Measurements from ENCODE around the gene WDR73. TPM values are rescaled to one million over a fixed set of nuclear protein-coding genes. Genes with fewer than 3 reads are reported as not detected.
A peak's percentile ranks its signal among the peaks of the same experiment; 100 is the strongest.

The WDR73 gene
- total RNA-seq: 100 to 1,000 TPM in 1 of 6 donors, 10 to 100 TPM in 5; 21.5 to 138 (median 35.8) TPM

DNA sequence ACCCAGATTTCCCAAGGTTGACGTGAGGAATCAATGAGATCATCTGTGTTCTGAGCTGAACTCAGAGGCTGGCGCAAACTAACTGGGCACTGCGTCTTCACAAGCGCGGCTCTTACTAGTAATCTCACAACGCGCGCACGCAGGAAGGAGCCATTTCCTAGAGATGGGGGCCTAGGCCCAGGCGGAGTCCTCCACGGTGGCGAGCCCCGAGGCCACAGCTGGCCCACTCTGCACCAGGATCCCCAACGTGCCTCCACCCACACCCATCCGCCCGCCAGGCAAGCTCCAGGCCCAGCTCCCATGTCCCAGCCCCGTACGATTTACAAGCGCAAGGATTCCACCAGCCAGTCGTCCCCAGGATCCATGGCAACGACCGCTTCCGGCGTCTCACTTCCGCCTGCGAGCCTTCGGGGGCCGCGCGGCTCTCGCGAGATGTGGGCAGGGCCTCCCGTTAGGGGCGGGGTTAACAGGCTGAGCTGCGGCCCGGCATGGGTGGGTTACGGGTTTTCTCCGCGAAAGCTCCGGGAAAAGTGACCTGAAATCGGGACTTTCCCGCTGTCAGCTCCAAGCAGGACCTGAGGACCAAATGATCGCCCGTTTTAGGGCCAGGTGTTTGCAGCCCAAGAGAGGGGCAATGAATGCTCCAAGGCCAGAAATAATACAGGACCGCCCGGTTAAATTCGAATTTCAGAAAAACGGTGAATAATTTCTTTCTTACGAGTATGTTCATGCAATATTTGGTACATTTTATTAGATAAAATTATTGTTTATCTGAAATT is at the start of gene WDR73:
Gene WDR73 (minus strand): TSS at position 374 of the 779 bp plus-strand sequence. CDS start 9 bp downstream, at position 365.
- Histone ChIP-seq H3K4me3 (peak within 1 kb of the TSS; percentile 83 to 96 (median 94)), H3K27me3 (no peaks in the 10 kb centered on the region), H3K9me3 (no peaks in the 10 kb centered on the region), H3K36me3 (peaks cover 5 to 37% (median 22%) of the 10 kb centered on the region in 4 donors), H3K27ac (peak within 1 kb of the TSS; percentile 80 to 93 (median 87)), H3K4me1 (peaks cover 29 to 58% (median 36%) of the 10 kb centered on the region in 4 donors)
- peak; percentile 97 to 99 for DNase-seq
- TF ChIP-seq POLR2A (IDR thresholded peaks at IDR 0.05) (peak in 3 of 4 donors; percentile 30 to 82 (median 54)), EP300 (IDR thresholded peaks at IDR 0.05) (peak in 1 of 4 donors; percentile 3), POLR2AphosphoS5 (IDR thresholded peaks at IDR 0.05) (peak; percentile 81 to 89)
- TF ChIP-seq, protein P1, sequence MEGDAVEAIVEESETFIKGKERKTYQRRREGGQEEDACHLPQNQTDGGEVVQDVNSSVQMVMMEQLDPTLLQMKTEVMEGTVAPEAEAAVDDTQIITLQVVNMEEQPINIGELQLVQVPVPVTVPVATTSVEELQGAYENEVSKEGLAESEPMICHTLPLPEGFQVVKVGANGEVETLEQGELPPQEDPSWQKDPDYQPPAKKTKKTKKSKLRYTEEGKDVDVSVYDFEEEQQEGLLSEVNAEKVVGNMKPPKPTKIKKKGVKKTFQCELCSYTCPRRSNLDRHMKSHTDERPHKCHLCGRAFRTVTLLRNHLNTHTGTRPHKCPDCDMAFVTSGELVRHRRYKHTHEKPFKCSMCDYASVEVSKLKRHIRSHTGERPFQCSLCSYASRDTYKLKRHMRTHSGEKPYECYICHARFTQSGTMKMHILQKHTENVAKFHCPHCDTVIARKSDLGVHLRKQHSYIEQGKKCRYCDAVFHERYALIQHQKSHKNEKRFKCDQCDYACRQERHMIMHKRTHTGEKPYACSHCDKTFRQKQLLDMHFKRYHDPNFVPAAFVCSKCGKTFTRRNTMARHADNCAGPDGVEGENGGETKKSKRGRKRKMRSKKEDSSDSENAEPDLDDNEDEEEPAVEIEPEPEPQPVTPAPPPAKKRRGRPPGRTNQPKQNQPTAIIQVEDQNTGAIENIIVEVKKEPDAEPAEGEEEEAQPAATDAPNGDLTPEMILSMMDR (IDR thresholded peaks at IDR 0.05): no peak
- peak; percentile 95 to 96 for ATAC-seq (ENCODE audit: low FRiP score in 2 of 2)
- WGBS, 2 donors: 0 to 1% methylated on average over 19 to 41 of the region's 49 CpGs

DNA sequence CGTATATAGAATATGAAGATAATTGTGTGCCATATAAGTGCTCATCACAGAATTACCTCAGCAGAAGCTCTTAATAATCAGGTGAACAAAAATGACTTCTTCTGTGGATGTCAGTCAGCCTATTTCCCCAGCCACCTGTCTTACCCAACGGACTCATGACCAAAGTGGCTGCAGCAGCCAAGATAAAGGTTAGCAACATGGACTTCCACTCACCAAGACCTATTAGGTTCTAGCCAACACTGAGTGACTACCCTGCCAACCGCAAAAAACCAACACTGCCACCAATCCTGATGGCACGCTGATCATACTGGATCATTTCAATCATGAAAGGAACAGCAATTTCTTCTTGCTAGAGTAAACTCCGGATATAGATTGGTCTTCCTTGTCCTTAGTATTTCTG is 49.7 kb upstream of the WDR73 start:
- H3K9me3 ChIP-seq: no peaks in the 10 kb centered on the region
- H3K27ac ChIP-seq: no peak overlapping the region
- DNase-seq (no peak), ATAC-seq (ENCODE audit: low FRiP score in 2 of 2) (no peak)
- no peak for TF ChIP-seq POLR2A (IDR thresholded peaks at IDR 0.05)
- TF ChIP-seq EP300 (IDR thresholded peaks at IDR 0.05): no peak
- no peak for TF ChIP-seq POLR2AphosphoS5 (IDR thresholded peaks at IDR 0.05)
- TF ChIP-seq, protein P1 (IDR thresholded peaks at IDR 0.05): no peak
- no peak overlapping the region for H3K4me3 ChIP-seq
- H3K27me3 ChIP-seq: no peaks in the 10 kb centered on the region
- H3K36me3 ChIP-seq: no peaks in the 10 kb centered on the region
- WGBS, 2 donors: 92 to 96% methylated on average over 5 of the region's 5 CpGs
- peaks cover 8 to 19% (median 16%) of the 10 kb centered on the region in 4 donors for H3K4me1 ChIP-seq

DNA sequence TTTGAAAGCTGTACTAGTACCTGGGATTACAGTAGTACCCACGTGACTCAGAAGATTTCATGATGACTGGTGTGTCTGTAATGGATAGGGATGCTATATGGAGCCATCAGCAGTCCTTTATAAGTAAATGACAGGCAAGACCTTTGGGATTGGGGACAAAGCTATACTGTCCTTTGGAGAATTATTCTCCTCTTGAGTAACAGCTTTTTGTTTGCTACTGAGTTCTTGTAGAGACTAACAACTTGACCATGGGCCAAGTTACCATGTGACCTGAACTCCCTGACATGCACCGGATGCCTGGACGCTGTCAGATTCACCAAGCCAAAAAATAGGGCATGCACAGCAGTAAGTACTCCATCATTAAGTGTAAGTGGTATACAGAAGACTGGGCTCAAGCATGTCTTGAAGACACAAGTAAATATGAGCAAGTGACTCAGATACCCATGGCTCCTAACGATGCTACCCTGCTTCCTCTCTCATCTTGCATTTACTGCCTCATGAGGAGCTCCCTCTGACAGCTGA is 48.9 kb upstream of the WDR73 start:
- H3K27ac ChIP-seq: peak overlapping the region in 2 of 4 donors; percentile 10 to 50
- H3K36me3 ChIP-seq: no peaks in the 10 kb centered on the region
- DNase-seq (peak in 1 of 2 donors; percentile 58), ATAC-seq (ENCODE audit: low FRiP score in 2 of 2) (peak; percentile 51 to 70)
- TF ChIP-seq, protein P1 (IDR thresholded peaks at IDR 0.05): no peak
- TF ChIP-seq POLR2AphosphoS5 (IDR thresholded peaks at IDR 0.05) (peak in 1 of 2 donors; percentile 24), POLR2A (IDR thresholded peaks at IDR 0.05) (no peak), EP300 (IDR thresholded peaks at IDR 0.05) (no peak)
- H3K4me3 ChIP-seq: no peak overlapping the region
- H3K9me3 ChIP-seq: no peaks in the 10 kb centered on the region
- peaks cover 8 to 22% (median 16%) of the 10 kb centered on the region in 4 donors for H3K4me1 ChIP-seq
- 18 to 30% methylated on average over 4 of the region's 4 CpGs for WGBS, 2 donors
- H3K27me3 ChIP-seq: no peaks in the 10 kb centered on the region

DNA sequence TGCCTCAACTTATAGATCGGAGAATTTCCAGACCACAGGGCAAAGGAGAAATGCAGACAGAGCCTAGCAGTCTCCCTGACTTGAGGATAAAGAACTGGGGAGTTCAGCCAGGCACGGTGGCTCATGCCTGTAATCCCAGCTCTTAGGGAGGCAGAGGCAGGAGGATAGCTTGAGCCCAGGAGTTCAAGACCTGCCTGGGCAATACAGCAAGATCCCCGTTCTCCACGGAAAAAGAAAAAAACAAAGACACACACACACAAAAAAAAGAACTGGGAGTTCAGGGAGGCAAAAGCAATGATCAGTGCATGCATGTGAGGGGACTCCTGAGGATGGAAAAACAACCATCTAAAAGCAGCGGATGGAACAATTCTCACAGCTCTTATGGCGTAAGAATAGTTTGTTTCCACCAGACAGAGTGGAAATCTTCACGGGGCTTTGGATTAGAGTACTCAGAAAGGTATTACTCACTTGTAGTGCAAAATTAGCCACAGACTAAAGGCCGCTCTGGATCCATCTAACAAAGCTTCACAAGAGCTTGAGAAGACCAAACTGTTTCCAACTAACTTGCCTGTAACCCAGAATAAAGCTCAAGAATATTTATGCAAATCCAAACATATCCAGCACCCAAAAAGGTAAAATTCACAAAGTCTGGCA is 45.6 kb upstream of the WDR73 start:
- DNase-seq: no peak

More for the DNA sequence above, 45.6 kb upstream of the WDR73 start:
- WGBS, 2 donors: 86 to 91% methylated on average over 8 of the region's 8 CpGs
- ATAC-seq (ENCODE audit: low FRiP score in 2 of 2): no peak
- H3K4me1 ChIP-seq: peaks cover 15 to 32% (median 29%) of the 10 kb centered on the region in 4 donors
- no peak overlapping the region for H3K27ac ChIP-seq
- no peak overlapping the region for H3K4me3 ChIP-seq
- H3K27me3 ChIP-seq: no peaks in the 10 kb centered on the region
- H3K9me3 ChIP-seq: no peaks in the 10 kb centered on the region
- H3K36me3 ChIP-seq: no peaks in the 10 kb centered on the region
- TF ChIP-seq POLR2AphosphoS5 (IDR thresholded peaks at IDR 0.05) (no peak), EP300 (IDR thresholded peaks at IDR 0.05) (no peak), POLR2A (IDR thresholded peaks at IDR 0.05) (no peak)
- TF ChIP-seq, protein P1 (IDR thresholded peaks at IDR 0.05): no peak

All from upper lobe of left lung (tissue), 6 donors.